Jurkat, Clone E6-1 (cell line): ENCODE results near the gene F12. TPM values are rescaled to one million over a fixed set of nuclear protein-coding genes. Genes with fewer than 3 reads are reported as not detected.
A peak's percentile ranks its signal among the peaks of the same experiment; 100 is the strongest.

Source experiments
- DNase-seq: peaks from one replicate; pipeline ENCODE4 v3.0.0-alpha.2; 2011; ENCODE audit warnings: low read depth, low spot score
- H3K4me3 ChIP-seq: 2 replicates; pipeline ENCODE4 v1.5.1; 2011; ENCODE audit warnings: mild to moderate bottlenecking, low read length, control low read depth, moderate library complexity
- polyA plus RNA-seq: library from polyadenylated mRNA; unstranded; fragments of >200 nt; gene quantifications from one replicate; pipeline ENCODE4 v1.2.1, GENCODE V29; 2012; ENCODE audit warnings: missing spikeins; ENCODE audit not compliant: insufficient read length, insufficient read depth

Gene F12
- 32.1 TPM for polyA plus RNA-seq

- DNase-seq, result no peak
- H3K4me3 ChIP-seq, result no peak within 1 kb of the TSS
These were observed at the start of gene F12 for GRCh38 chr5:177409043-177409801. Gene F12, minus strand, starts transcription at chr5:177409564. Its CDS starts 37 bp downstream, at chr5:177409527.

GRCh38 chr5:177458912-177459350 is 49.6 kb upstream of the F12 start:
- no peak for DNase-seq
- no peak overlapping the region for H3K4me3 ChIP-seq

- no peak overlapping the region for H3K4me3 ChIP-seq
- no peak for DNase-seq
These were observed 48.7 kb upstream of the F12 start for GRCh38 chr5:177457852-177458681.

GRCh38 chr5:177456976-177457851 is 47.9 kb upstream of the F12 start:
- peak; percentile 89 for DNase-seq
- no peak overlapping the region for H3K4me3 ChIP-seq

GRCh38 chr5:177456591-177456964 is 47.2 kb upstream of the F12 start:
- DNase-seq, result no peak
- H3K4me3 ChIP-seq, result no peak overlapping the region

GRCh38 chr5:177455661-177456590 is 46.6 kb upstream of the F12 start:
- peak overlapping the region; percentile 68 for H3K4me3 ChIP-seq
- peak; percentile 92 for DNase-seq

- H3K4me3 ChIP-seq, result peak overlapping the region; percentile 68
- DNase-seq, result peak; percentile 88
These were observed 45.8 kb upstream of the F12 start for GRCh38 chr5:177455036-177455660.

GRCh38 chr5:177454397-177455035 is 45.2 kb upstream of the F12 start:
- DNase-seq, result peak; percentile 68
- peak overlapping the region; percentile 68 for H3K4me3 ChIP-seq

- DNase-seq, result no peak
These were observed 44.6 kb upstream of the F12 start for GRCh38 chr5:177453852-177454396.

GRCh38 chr5:177452688-177453638 is 43.6 kb upstream of the F12 start:
- no peak overlapping the region for H3K4me3 ChIP-seq
- no peak for DNase-seq

More at GRCh38 chr5:177453852-177454396, 44.6 kb upstream of the F12 start:
- H3K4me3 ChIP-seq, result peak overlapping the region; percentile 68

GRCh38 chr5:177450667-177451424 is 41.5 kb upstream of the F12 start:
- H3K4me3 ChIP-seq, result no peak overlapping the region
- no peak for DNase-seq

- H3K4me3 ChIP-seq, result no peak overlapping the region
These were observed 40.0 kb upstream of the F12 start for GRCh38 chr5:177449140-177450061.

GRCh38 chr5:177448244-177448950 is 39.0 kb upstream of the F12 start:
- H3K4me3 ChIP-seq, result no peak overlapping the region

More at GRCh38 chr5:177449140-177450061, 40.0 kb upstream of the F12 start:
- DNase-seq, result no peak

More at GRCh38 chr5:177448244-177448950, 39.0 kb upstream of the F12 start:
- no peak for DNase-seq
